DLD1 (cell line): ENCODE measurements around the gene RABGGTA.

Source experiments
- in situ Hi-C: cut with HindIII; loops from 2 replicates; pipeline ENCODE4 v1.10.0; 2017; ENCODE audit warnings: low sequenced_read_pairs

Gene RABGGTA

DNA sequence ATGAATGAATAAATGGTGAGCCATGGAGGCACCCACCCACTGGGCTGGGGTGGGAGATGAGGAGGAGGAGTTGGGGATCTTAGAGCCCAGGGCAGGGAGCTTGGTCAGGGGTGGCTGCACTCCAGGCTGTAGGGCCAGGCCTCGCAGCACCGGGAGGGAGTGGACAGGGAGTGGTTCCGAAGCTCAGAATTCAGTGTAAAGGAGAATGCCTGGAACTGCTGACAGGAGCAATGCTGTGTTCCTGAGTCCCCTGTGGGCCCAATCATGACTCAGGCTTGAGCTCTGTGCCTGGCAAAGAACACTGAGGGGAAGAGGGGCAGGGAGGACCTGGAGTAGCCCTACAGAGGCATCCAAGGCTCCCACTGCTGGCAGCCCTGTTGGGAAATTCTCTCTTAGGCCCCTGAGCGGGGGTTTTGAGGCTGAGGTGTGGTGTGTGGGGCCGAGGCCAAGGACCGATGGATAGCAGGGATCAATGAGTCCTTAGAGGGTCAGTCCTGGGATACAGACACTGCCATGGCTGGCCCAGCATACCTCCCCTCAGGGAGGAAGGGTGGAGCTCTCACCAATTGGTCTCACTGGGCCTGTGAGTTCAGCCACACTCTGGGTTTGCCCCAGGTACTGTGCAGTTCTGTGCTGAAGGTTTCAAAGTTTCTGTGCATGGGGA is 9.5 kb upstream of the RABGGTA start:
- in situ Hi-C loops, result no loop called here

DNA sequence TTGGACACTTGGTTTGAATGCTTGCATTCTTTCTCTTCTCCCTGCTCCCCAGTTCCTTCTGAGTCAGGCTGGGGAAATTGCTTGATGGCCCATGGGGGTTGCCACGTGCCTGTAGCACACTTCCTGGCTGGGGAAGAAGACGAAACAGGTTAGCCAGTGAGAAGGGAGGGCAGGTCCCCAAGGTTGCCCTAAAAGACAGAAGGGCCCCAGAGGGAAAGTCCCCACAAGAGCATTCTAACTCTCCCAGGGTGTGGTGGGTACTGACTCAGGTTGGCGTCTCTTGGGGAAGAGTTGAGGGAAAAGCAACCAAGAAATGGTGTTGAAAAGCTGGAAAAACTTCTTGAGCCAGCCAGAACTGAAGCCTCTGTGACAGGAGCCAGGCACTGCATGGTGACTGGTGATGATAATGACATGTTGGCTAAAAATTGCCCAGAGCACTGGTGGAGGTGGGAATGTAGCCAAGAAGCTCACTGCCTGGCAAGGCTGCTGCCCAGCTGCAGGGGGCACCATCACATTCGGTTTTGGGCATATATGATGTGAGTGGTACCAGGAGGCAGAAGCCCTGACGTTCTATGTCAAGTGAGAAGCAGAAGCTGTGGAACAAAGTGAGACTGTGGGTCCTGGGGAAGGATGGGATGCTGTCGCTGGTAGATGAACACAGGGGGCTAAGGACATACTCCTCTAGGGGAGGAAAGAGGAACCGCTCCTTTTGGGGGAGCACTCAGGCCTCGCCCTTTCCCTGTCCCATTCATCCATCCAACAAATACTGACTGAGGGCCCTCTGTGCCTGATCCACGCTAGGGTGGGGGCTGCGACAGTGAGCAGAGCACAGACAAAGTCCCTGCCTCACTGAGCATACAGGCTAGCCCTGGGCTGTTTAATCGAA is 8.1 kb upstream of the RABGGTA start:
- in situ Hi-C loops, result loop anchor here (5.0 kb wide), 1 partner anchor 58 kb away; the partner anchor contains the start of genes ADCY4 and RIPK3

DNA sequence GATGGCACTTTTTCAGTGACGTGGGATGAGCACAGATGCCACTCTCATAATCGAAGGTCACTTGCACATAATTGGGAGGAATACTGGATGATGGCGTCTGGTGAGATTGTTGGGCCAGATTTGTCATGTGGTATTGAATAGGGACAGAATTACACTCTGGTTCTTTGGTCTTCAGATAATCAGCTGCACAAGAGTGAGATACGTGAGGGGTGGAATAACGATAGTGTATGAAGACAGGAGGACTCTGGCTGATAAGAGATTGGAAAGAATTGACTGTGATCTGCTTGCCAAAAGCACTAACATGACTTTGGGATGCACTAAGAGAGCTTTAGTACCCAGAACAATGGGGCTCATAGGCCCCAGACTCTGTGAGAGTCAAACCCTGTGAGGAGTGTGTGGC is 7.0 kb upstream of the RABGGTA start:
- in situ Hi-C loops, result loop anchor here (5.0 kb wide), 1 partner anchor 59 kb away; the partner anchor contains the start of genes ADCY4 and RIPK3

DNA sequence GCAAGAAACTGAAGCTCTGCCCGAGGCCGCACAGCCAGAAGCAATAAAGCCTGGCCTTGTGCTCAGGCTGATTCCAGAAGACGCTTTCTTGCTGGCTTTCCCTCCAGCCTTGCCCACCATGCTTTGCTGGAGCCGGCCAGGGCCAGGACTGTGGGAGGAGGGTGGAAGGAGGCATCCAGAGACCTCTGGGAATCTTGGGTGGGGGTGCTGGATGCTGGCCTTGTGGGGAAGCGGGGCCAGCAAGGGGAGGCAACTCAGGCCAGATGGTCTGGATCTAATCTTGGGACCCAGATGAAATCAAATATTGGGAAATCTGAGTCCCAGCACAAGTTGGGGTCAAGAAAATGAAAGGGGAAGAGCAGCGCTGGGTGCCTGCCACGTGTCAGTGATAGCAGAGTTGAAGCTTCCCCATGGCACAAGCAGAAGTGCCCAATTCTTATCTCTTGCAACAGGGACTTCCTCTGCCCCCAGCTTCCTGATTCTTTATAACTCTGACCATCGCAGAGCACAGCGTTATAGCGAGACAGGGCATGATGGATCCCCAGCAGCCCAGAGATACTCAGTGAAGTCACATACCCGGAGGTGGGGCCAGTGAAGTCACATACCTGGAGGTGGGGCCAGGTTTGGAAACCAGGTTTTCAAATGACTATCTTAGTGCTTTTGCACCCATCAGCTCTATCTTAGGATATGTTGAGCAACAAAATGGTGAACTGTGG is 6.4 kb upstream of the RABGGTA start:
- in situ Hi-C loops, result loop anchor here (5.0 kb wide), 1 partner anchor 60 kb away; the partner anchor contains the start of genes ADCY4 and RIPK3

DNA sequence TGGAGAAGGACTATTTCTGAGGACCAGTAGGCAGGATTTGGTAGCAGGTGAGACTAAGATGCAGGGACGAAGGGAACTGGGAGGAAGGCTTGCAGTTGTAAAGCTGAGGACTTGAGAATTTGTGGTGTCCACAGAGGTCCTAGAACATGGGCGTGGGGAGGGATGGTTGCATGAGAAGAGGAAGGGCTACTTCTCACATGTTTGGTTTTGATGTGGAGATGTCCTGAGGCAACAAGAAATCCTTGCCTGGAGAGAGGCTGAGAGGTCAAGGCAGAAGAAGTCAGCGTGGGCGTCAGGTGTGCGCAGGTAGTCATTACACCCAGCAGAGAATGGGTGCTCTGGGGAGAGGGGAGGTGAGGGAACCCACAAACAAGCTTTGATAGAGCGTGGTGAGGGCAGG is 5.7 kb upstream of the RABGGTA start:
- in situ Hi-C loops, result loop anchor here (5.0 kb wide), 1 partner anchor 60 kb away; the partner anchor contains the start of genes ADCY4 and RIPK3

DNA sequence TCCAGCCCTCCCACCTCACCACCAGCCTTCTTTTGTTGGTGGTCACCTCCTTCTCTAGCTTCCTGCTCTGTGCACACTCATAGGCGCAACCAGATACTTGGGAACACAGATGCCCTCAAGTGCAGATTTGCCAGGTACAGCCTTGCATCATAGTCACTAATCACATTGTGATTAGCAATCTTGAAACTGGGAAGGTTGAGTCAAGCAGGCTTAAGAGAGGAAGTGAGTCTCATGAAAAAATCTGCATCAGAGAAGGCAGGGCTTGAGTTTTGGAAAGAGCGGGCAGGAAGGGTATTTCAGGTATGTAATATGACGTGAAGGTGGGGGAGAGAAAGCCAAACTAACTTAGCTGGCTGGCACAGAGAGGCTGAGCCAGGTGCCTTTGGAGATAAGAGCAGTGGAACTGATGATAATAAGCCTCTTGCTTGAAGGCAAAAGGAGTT is 2.7 kb upstream of the RABGGTA start:
- in situ Hi-C loops, result no loop called here

DNA sequence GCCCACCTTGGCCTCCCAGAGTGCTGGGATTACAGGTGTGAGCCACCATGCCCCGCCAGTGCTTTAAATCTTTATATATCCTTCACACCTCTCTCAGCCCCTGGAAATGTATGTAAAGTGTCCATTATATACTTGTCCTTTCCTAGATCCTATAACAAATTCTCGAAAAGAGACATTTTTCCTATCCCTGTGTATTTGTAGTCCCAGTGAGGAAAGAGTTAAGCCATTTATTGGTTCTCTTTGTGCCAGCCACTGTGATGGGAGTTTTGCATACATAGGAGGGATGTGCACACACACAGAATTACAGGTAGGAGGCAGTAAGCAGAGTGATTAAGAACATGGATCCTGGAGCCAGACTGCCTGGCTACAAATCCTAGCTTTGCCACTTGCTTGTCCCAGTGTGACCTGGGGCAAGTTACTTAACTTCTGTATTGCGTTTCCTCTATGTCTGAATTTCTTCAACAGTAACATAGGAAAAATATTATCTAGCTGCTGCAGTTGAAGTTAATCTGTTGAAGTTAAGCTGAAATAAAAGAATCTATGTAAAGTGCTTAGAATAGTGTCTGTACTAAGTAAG is 2.1 kb upstream of the RABGGTA start:
- in situ Hi-C loops, result no loop called here

DNA sequence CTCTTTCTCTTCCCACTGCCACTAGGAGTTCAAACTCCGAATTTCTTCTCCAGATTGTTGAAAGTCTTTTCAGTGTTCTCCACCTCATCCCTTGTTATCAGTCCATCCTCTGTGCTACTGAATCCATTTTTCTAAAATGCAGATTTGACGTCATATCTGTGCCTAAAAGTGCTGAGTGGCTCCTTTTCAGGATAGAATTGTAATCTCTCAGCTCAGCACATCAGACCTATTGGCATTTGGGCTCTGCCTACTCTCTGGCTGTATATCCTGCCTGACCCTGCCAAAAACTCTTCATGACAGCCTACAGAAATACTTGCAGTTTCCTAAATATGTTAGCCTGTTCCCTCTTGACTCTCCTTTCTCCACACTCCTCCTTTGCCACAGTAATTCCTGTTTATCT is 1.1 kb upstream of the RABGGTA start:
- in situ Hi-C loops, result no loop called here

DNA sequence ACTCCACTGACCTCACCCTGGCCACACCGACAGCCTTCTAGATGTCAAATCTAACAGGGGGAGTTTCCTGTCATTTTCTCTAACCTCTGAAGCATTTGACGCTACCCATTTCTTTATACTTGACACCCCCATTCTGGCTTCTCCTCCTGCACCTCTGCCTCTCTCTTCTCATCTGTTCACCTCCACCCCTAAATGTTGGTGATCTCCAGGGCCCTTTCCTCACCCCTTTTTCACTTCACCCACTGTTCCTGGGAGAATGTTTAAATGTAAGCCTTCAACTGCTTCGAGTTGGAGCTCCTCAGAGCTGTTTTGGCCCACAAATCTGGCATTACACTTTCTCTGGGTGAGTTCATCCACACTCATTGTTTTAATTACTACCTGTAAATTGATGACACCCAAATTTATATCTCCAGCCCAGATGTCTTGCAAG is 452 bp upstream of the RABGGTA start:
- in situ Hi-C loops, result no loop called here

DNA sequence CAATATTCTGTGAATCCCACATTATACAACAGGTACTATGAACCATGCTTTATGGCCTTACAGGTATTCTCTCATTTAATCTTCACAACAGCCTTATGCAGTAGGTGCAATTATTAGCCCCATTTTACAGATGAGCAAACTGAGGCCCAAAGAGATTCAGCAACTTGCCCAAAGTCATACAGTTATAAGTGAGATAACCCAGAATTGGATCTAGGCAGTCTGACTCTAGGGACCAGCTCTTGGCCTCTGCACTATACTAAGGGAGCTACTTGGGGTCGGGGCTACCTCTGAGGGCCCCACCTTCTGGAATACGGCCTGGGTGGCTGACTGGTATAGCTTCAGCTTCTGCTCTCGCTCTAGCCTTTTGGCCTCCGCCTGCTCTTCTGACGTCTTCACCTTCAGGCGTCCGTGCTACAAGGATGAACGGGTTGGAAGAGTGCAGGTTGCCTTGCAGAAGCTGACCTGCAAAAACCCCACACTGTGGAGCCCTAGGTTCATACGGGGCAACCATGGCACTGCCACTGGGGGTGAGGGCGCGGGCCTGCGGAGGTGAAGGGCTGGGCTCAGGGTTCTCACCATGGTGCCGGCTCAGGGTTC is 762 bp downstream of the RABGGTA start:
- in situ Hi-C loops, result no loop called here

DNA sequence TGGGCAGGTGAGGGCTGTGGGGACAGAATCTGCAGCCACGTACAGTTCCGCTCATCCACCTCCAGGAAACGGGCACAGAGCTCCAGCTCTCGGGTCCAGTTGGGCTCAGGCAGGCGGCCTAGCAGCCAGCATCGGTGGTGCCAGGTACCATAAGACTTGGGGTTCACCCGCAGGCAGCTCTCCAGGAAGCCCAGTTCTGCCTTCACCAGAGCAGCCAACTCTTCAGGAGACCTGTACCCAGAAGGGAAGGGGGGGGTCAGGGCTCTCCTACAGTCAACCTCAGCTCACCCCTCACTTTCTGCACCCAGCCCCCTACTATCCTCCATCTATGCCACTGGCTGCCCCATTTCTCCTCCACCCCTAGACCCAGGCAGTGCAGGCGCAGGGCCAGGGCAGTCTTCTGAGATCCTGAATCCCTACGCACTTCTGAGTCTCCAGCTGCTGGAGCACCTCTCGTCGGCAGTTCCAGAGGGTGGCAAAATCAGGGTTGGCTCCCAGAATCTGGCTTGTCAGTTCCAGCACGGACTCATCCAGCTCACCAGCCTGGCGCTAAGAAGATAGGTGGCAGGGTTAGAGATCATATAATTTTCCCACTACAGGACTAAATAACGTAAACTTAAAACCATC is 1.4 kb downstream of the RABGGTA start:
- in situ Hi-C loops, result no loop called here

DNA sequence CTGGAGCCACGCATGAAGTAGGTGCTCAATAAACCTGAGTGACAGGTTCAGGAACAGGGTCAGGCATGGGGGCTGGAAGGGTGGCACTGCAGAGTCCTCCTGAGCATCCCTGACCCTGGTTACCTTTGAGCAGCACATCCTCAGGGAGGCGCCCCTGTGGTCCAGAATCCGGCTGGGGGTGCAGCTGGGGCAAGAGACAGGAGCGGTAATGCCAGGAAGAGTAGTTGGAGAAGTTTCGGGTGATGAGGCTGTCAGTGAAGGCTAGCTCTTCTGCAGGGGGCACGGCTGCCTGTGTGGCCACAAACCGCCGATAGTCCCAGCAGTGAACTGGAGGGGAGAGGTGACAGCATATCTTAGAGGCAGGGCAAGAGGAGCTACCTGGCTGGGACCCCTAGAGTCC is 2.0 kb downstream of the RABGGTA start:
- in situ Hi-C loops, result no loop called here

DNA sequence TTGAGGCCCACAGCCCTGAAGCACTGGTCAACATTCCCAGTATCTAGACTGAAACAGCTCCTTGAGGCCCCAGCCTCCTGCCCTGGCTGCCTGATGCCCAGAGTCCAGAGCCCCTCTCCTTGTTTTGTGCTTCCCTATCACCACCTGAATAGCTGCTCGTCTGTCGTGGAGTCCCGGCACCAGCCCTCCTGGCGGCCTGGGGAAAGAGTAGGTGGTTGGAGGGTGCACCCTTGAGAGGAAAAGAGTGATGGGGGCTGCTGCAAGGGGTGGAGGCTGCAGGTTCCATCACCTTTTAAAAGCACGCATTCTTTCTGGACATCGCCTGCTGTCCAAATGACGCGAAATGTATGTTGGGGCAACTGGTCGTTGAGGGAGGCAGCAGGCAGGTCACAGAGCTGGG is 3.2 kb downstream of the RABGGTA start:
- in situ Hi-C loops, result no loop called here

DNA sequence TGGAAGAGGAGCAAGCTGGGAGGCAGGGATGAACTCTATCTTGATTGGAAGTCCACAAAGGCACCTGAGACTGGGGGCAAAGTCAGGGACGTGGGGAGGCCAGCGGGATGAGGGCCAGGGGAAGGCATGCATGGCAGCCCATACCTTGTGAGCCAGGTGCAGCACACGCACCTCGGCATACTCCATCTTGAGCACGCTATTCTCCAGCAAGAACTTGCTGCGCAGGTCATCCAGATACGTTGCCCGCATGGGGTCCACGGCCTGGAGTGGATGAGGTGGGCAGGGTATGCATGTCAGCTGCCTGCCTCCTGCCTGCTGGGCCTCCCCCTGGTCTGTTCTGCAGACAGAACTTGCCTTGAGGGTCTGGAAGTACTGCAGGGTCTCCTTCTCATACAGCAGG is 3.9 kb downstream of the RABGGTA start:
- in situ Hi-C loops, result no loop called here

DNA sequence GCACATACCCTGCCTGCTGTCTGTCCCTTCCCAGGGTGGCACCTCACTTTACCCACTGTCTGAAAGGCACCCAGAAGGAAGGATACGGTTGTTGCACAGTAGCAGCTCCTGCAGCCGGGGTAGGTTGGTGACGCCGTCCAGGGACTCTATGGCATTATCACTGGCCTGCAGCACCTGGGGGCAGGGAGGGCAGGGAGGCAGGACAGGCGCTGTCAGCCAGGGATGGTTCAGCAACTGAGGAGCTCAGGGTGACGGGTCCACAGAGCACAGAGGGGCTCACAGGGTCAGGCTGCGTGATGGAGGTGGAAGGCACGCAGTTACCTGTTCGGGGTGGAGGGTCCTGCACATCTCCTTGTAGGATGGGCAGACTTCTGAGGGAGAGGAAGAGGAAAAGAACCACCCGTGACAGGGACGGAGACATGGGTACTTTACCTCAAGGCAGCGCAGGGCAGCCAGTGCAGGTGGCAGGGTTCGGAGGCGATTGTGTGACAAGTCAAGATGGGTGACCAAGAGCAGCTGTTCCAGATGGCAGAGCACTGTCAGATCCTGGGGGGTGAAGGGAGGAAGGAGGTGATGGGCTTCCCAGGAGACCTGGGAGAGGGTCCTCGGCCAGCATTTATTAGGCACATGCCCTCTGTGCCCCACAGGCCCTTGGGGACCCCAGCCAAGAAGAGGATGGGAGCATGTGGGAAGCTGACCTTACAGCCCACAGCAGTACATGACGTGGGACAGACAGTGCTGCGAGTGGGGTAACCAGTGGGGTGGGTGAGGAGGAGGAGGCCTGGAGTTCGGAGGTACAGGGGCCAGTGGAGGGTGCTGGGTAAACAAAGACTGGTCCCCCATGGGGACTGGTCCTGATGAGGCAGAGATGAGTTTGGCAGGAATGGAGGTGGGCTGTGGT is 4.8 kb downstream of the RABGGTA start:
- in situ Hi-C loops, result no loop called here

DNA sequence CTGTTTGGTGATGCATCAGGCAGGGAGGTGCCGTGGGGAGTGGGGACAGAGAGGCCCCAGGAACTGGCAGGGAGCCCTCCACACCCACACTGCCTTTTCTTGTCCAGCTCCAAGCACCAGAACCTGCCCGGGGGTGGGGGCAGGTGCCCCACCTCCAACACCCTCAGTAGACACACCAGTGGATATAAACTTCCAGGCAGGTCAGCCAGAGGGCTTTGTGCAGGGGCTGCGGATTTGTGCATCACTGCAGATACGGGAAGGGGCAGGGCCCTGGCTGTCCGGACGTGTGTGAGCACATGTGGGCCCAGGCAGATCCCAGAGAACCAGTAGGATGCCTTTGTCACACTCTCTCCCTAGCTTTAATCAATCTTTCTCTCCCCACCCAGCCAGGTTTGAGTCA is 7.1 kb downstream of the RABGGTA start:
- in situ Hi-C loops, result no loop called here

DNA sequence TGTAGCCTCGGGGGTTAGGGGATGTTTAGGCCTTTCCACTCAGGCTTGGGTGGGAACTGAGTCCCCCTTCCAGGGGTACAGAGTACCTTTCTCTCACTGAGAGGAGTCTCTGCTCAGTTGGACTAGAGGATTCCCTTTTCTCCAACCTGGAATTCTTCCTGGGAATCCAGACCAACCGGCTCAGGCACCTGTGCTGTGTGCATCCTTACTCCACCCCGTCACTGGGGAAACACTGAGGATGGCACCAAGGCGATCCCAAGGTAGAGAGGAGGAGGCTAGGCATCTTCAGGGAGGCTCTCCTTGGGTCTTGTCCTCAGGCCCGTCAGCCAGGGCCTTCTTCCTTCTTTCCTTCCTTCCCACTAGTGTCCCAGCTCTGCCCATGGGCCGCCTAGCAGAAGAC is 7.5 kb downstream of the RABGGTA start:
- in situ Hi-C loops, result no loop called here

DNA sequence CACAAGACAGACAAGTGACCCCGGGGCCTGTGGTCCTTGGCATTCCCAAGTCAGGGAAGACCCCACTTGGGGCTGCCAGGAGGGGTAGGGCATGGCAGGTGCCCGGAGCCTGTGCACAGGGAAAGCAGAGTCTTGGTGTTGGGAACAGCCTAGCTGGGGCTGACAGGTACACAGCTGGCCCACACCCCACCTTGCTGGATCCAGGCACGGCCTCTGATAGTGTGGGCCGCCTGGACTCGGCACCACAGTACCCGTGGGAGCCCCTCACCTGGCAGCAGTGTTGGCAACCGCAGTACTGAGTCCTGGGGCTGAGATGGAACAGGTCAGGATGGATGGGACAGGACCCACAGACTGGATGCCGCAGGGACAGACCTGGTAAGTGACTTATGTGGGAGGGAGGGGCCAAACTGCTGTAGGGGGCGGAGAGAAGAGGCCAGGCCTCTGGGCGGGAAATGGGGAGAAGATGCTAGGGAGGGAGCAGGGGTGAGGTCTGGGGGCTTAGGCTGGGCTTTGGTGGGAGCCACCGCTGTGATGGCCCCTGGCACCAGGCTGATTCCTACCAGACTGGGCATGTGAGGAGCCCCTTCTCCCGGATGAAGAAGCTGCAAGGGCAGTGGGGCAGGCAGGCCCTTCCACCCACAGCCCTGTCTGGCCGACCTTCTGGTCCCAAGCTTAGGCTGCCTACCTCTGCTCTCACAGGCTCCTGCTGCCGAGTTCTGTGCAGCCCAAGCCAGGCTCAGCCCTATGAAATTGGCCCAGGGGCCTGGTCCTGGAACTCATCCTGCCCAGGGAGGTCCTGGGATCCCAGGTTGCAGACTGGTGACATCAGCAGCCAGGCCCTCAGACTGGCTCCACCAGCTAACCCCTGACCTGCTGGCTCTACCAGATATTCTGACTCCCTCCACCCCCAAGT is 8.3 kb downstream of the RABGGTA start, which contains the start of gene TGM1:
TSS of gene TGM1 (minus strand) at position 357 of the 913 bp plus-strand sequence. CDS start 825 bp downstream, outside the sequence.
- in situ Hi-C loops, result no loop called here
